ENCODE measurements around the gene ZNF836.

ZNF836 gene

DNA sequence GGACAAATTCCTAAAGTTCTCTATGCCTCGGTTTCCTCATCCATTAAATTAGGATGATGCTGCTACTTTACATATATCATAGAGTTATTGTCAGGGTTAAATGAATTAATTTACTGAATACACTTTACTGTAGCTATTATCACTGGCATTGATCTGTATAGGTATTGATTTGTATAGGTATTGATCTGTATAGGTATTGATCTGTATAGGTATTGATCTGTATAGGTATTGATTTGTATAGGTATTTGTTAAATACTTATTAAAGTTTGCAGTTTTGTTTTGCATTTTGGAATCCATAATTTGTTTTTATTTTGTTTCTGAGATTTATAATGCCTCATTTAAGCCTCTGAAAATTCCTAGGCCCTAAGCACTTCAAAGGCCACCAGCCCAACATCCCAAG is 16.0 kb upstream of the ZNF836 start:
- TF ChIP-seq, protein P1, sequence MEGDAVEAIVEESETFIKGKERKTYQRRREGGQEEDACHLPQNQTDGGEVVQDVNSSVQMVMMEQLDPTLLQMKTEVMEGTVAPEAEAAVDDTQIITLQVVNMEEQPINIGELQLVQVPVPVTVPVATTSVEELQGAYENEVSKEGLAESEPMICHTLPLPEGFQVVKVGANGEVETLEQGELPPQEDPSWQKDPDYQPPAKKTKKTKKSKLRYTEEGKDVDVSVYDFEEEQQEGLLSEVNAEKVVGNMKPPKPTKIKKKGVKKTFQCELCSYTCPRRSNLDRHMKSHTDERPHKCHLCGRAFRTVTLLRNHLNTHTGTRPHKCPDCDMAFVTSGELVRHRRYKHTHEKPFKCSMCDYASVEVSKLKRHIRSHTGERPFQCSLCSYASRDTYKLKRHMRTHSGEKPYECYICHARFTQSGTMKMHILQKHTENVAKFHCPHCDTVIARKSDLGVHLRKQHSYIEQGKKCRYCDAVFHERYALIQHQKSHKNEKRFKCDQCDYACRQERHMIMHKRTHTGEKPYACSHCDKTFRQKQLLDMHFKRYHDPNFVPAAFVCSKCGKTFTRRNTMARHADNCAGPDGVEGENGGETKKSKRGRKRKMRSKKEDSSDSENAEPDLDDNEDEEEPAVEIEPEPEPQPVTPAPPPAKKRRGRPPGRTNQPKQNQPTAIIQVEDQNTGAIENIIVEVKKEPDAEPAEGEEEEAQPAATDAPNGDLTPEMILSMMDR (IDR thresholded peaks at IDR 0.05; ENCODE audit: low read depth, low read length) = no peak
- no peak overlapping the region for H3K4me3 ChIP-seq (ENCODE audit: low read depth, low read length)

GRCh38 chr19:52176574-52176973 is 5.2 kb upstream of the ZNF836 start:
- TF ChIP-seq, protein P1 (IDR thresholded peaks at IDR 0.05; ENCODE audit: low read depth, low read length) = no peak

DNA sequence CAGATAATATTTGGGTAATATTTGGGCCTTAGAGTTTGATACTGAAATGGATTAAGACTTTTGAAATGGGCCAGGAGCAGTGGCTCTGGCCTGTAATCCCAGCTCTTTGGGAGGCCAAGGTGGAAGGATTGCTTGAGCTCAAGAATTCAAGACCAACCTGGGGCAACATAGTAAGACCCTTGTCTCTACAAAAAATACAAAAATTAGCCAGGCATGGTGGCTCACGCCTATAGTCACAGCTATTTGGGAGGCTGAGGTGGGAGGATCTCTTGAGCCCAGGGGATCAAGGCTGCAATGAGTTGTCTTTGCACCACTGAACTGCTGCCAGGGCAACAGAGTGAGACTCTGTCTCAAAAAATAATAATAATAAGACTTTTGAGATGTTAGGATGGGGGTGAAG is 926 bp upstream of the ZNF836 start:
- H3K4me3 ChIP-seq (ENCODE audit: low read depth, low read length) = no peak overlapping the region
- TF ChIP-seq, protein P1 (IDR thresholded peaks at IDR 0.05; ENCODE audit: low read depth, low read length) = no peak

More at GRCh38 chr19:52176574-52176973, 5.2 kb upstream of the ZNF836 start:
- H3K4me3 ChIP-seq (ENCODE audit: low read depth, low read length) = no peak overlapping the region

- TF ChIP-seq, protein P1 (IDR thresholded peaks at IDR 0.05; ENCODE audit: low read depth, low read length) = no peak
- peak overlapping the region; percentile 97 for H3K4me3 ChIP-seq (ENCODE audit: low read depth, low read length)
Observed at GRCh38 chr19:52170863-52171320, 529 bp downstream of the ZNF836 start.

GRCh38 chr19:52170304-52170703 is 1.1 kb downstream of the ZNF836 start:
- peak overlapping the region; percentile 97 for H3K4me3 ChIP-seq (ENCODE audit: low read depth, low read length)
- TF ChIP-seq, protein P1 (IDR thresholded peaks at IDR 0.05; ENCODE audit: low read depth, low read length) = no peak

DNA sequence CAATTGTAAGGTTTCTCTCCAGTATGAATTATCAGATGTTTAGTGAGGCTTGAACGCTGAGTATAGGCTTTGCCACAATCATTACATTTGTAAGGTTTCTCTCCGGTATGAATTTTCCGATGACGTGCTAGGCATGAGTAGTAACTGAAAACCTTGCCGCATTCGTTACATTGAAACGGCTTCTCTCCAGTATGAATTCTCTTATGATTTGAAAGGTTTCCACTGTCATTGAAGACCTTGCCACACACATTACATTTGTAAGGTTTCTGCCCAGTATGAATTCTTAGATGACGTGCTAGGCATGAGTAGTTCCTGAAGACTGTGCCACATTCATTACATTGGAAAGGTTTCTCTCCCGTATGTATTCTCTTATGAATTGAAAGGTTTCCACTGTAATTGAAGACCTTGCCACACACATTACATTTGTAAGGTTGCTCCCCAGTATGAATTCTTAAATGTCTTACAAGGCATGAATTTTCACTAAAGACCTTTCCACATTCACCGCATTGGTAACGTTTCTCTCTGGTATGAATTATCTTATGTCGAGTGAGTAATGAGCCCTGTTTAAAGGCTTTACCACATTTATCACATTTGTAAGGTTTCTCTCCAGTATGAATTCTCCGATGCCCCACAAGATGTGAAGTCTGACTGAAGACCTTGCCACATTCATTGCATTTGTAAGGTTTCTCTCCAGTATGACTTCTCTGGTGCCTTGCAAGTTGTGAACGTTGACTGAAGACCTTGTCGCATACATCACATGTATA is 15.6 kb downstream of the ZNF836 start:
- H3K4me3 ChIP-seq (ENCODE audit: low read depth, low read length) = no peak overlapping the region
- TF ChIP-seq, protein P1 (IDR thresholded peaks at IDR 0.05; ENCODE audit: low read depth, low read length) = no peak

- TF ChIP-seq, protein P1 (IDR thresholded peaks at IDR 0.05; ENCODE audit: low read depth, low read length) = no peak
- no peak overlapping the region for H3K4me3 ChIP-seq (ENCODE audit: low read depth, low read length)
Observed at GRCh38 chr19:52148256-52148655, 23.2 kb downstream of the ZNF836 start.
